RWPE2 (cell line): Measurements from ENCODE around the gene GDPGP1.
A peak's percentile ranks its signal among the peaks of the same experiment; 100 is the strongest.
"Not testable (repeated sequence)": the region's sequence is repeated elsewhere in the genome, so short reads cannot be mapped to it uniquely, and the experiment has no call there.

Experiments
- ATAC-seq: fragments of 200-7000 bp; cut with Tn5 transposase; 3 replicates; pipeline ENCODE4 v1.9.1; 2021; ENCODE audit warnings: low read depth
- DNase-seq: peaks from one replicate; pipeline ENCODE4 v3.0.0-alpha.2; 2020; ENCODE audit warnings: low spot score
- H3K27ac ChIP-seq: fragments of 450-650 bp; 2 replicates; pipeline ENCODE4 v1.5.1; 2017; ENCODE audit warnings: mild to moderate bottlenecking; ENCODE audit not compliant: poor library complexity, severe bottlenecking
- H3K27me3 ChIP-seq: fragments of 250-450 bp; sonication (Bioruptor Pico); 2 replicates; pipeline ENCODE4 v1.5.1; 2021; ENCODE audit warnings: mild to moderate bottlenecking, moderate library complexity; ENCODE audit not compliant: insufficient read depth, poor library complexity, severe bottlenecking
- H3K36me3 ChIP-seq: fragments of 250-450 bp; sonication (Bioruptor Pico); 2 replicates; pipeline ENCODE4 v1.5.1; 2020; ENCODE audit warnings: low read depth, mild to moderate bottlenecking, moderate library complexity
- H3K4me1 ChIP-seq: fragments of 250-450 bp; sonication (Bioruptor Pico); 2 replicates; pipeline ENCODE4 v1.5.1; 2021; ENCODE audit warnings: mild to moderate bottlenecking, moderate library complexity; ENCODE audit not compliant: insufficient read depth, poor library complexity, severe bottlenecking
- H3K4me3 ChIP-seq: fragments of 250-450 bp; sonication (Bioruptor Pico); 2 replicates; pipeline ENCODE4 v1.5.1; 2021; ENCODE audit warnings: mild to moderate bottlenecking, moderate library complexity; ENCODE audit not compliant: severe bottlenecking
- H3K9me3 ChIP-seq: fragments of 250-450 bp; sonication (Bioruptor Pico); 2 replicates; pipeline ENCODE4 v1.5.1; 2021; ENCODE audit warnings: mild to moderate bottlenecking, moderate library complexity; ENCODE audit not compliant: severe bottlenecking
- TF ChIP-seq, protein P1 (sequence below): fragments of 450-650 bp; IDR thresholded peaks from one replicate; pipeline ENCODE4 v1.5.1; 2017; ENCODE audit warnings: mild to moderate bottlenecking, moderate library complexity; ENCODE audit not compliant: poor library complexity, severe bottlenecking

The GDPGP1 gene, protein sequence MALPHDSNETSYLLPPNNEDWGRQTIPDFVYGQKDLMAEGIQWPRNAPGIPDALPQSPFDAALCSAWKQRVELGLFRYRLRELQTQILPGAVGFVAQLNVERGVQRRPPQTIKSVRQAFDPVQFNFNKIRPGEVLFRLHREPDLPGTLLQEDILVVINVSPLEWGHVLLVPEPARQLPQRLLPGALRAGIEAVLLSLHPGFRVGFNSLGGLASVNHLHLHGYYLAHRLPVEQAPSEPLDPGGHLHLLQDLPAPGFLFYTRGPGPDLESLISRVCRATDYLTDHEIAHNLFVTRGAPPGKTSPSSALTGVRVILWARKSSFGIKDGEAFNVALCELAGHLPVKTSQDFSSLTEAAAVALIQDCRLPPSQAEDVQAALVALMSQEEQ

DNA sequence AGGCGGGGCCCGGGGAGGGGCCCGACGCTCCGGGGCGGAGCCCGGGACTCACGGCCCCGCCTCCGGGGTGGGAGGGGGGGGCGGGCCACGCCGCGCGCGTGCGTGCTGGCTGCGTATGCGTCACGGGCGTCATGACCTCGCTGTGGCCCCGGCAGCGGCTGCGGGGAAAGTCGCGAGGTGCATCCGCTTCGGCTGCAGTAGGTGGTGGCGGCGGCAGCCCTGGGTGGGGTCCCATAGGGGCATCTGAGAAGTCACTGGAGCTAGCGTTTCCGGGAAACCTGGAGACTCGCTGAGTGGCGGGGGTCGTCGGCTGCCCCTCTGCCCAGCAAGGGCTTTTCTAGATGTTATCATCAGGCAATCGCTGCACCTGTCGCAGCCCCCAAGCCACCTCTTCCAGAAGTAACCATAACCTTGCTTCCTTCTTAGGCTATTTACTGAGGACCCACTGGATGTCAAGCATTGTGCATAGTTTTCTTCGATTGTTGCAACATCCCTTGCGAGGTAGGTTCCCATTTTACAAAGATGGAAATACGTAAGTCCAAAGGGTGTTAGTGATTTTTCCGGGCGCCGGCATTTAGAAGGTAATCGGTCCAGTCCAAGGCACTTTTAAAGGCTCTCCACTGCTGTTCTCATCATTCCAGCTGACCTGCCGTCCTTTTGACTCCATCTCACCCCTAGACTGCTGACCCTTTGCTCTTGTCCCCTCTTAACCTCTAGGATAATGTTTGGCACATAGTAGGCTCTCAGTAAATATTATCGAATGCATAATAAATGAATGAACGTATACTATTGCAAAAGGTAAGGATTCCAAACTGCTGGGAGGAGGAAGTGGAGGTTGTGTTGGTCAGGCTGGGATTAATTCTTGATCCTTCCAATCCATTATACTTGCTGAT, at the start of gene GDPGP1:
Gene GDPGP1 (plus strand): TSS at position 114 of the 893 bp plus-strand sequence. CDS start 6,700 bp downstream, outside the sequence.
- DNase-seq (no peak), ATAC-seq (no peak)
- Histone ChIP-seq H3K4me1 (no peaks in the 10 kb centered on the region), H3K4me3 (peak within 1 kb of the TSS; percentile 47), H3K36me3 (peaks cover 53% of the 10 kb centered on the region), H3K27me3 (no peaks in the 10 kb centered on the region), H3K27ac (peak within 1 kb of the TSS; percentile 73), H3K9me3 (no peaks in the 10 kb centered on the region)
- TF ChIP-seq, protein P1, sequence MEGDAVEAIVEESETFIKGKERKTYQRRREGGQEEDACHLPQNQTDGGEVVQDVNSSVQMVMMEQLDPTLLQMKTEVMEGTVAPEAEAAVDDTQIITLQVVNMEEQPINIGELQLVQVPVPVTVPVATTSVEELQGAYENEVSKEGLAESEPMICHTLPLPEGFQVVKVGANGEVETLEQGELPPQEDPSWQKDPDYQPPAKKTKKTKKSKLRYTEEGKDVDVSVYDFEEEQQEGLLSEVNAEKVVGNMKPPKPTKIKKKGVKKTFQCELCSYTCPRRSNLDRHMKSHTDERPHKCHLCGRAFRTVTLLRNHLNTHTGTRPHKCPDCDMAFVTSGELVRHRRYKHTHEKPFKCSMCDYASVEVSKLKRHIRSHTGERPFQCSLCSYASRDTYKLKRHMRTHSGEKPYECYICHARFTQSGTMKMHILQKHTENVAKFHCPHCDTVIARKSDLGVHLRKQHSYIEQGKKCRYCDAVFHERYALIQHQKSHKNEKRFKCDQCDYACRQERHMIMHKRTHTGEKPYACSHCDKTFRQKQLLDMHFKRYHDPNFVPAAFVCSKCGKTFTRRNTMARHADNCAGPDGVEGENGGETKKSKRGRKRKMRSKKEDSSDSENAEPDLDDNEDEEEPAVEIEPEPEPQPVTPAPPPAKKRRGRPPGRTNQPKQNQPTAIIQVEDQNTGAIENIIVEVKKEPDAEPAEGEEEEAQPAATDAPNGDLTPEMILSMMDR, result no peak

- Histone ChIP-seq H3K9me3 (no peaks in the 10 kb centered on the region), H3K4me1 (peaks cover 54% of the 10 kb centered on the region), H3K36me3 (peaks cover 14% of the 10 kb centered on the region), H3K27me3 (no peaks in the 10 kb centered on the region), H3K4me3 (peak overlapping the region; percentile 89), H3K27ac (peak overlapping the region; percentile 91)
- ATAC-seq (peak; percentile 69), DNase-seq (peak; percentile 87)
- TF ChIP-seq, protein P1, result peak; percentile 39
These were observed 49.0 kb upstream of the GDPGP1 start for GRCh38 chr15:90184786-90185704.

DNA sequence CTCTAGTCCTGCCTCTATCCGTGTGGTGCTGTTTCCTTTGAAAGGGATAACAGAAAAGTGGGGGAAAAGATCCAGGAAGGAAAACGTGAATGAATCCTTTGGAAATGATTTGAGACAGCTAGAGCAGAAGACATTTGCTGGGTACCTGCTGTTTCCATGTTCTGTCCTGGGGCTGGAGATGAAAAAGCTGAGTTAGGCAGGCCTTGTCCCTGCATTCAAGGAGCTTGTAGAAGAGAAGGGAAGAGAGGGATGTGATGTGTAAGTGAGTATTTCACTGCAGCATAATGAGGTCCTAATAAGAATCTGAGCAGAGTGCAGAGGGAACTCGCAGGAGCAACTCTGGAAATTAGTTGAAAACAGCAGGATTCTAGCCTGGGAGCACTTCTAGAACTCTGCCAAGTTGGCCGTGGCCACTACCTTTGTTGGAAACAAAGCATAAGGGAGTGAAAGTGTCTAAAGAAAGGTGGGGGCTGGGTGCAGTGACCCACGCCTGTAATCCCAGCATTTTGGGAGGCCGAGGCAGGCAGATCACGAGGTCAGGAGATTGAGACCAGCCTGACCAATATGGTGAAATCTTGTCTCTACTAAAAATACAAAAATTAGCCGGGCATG, 46.6 kb upstream of the GDPGP1 start:
- no peak for ATAC-seq
- peaks cover 73% of the 10 kb centered on the region for H3K4me1 ChIP-seq

DNA sequence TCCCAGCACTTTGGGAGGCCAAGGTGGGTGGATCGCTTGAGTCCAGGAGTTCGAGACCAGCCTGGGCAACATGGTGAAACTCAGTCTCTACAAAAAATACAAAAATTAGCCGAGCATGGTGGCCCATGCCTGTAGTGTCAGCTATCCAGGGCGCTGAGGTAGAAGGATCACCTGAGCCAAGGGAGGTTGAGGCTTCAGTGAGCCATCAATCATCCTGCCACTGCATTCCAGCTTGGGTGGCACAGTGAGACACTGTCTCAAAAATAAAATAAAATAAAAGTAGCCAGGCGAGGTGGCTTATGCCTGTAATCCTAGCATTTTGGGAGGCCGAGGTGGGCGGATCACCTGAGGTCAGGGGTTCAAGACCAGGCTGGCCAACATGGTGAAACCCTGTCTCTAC, 45.9 kb upstream of the GDPGP1 start:
- Histone ChIP-seq H3K4me1 (peaks cover 79% of the 10 kb centered on the region), H3K27ac (peak overlapping the region; percentile 91), H3K36me3 (peaks cover 28% of the 10 kb centered on the region)
- not testable (repeated sequence) for DNase-seq, H3K4me3 ChIP-seq, H3K9me3 ChIP-seq, ATAC-seq, H3K27me3 ChIP-seq

More for the DNA sequence above, 46.6 kb upstream of the GDPGP1 start:
- Histone ChIP-seq H3K27me3 (no peaks in the 10 kb centered on the region), H3K36me3 (peaks cover 23% of the 10 kb centered on the region), H3K27ac (peak overlapping the region; percentile 91), H3K9me3 (no peaks in the 10 kb centered on the region), H3K4me3 (no peak overlapping the region)
- DNase-seq, result no peak
- TF ChIP-seq, protein P1, result no peak
